GM12878 (cell line): ENCODE results near the gene ADARB1. TPM values are rescaled to one million over a fixed set of nuclear protein-coding genes. Genes with fewer than 3 reads are reported as not detected.
A peak's percentile ranks its signal among the peaks of the same experiment; 100 is the strongest.

Source experiments
- ATF2 ChIP-seq: IDR thresholded peaks from 2 replicates; pipeline ENCODE4 v1.6.1; 2012; ENCODE audit warnings: low read length, inconsistent platforms
- CREB1 ChIP-seq: IDR thresholded peaks from 2 replicates; pipeline ENCODE4 v1.6.1; 2012; ENCODE audit warnings: low read depth, mild to moderate bottlenecking, inconsistent platforms
- CREM ChIP-seq: IDR thresholded peaks from 2 replicates; pipeline ENCODE4 v1.6.1; 2014; ENCODE audit warnings: antibody characterized with exemption, low read depth
- FOS ChIP-seq: IDR thresholded peaks from 3 replicates; pipeline ENCODE4 v1.6.1; 2011; ENCODE audit warnings: borderline replicate concordance; ENCODE audit not compliant: insufficient read length; ENCODE audit errors: extremely low read depth
- FOXM1 ChIP-seq: IDR thresholded peaks from 2 replicates; pipeline ENCODE4 v1.6.1; 2012; ENCODE audit warnings: low read depth, mild to moderate bottlenecking, inconsistent platforms, low read length, moderate library complexity
- HDAC6 ChIP-seq: fragments of 200-600 bp; sonication (generic); IDR thresholded peaks from one replicate; pipeline ENCODE4 v1.8.0; 2017; ENCODE audit warnings: antibody characterized with exemption; ENCODE audit not compliant: unreplicated experiment
- HDGF ChIP-seq: fragments of 450-650 bp; IDR thresholded peaks from 2 replicates; pipeline ENCODE4 v1.6.1; 2016; ENCODE audit warnings: antibody characterized with exemption
- MEF2B ChIP-seq: fragments of 450-650 bp; IDR thresholded peaks from 2 replicates; pipeline ENCODE4 v1.6.1; 2018; ENCODE audit warnings: mild to moderate bottlenecking, moderate library complexity; ENCODE audit not compliant: partially characterized antibody, poor library complexity, severe bottlenecking
- NFYB ChIP-seq: IDR thresholded peaks from 2 replicates; pipeline ENCODE4 v1.6.1; 2011; ENCODE audit warnings: low read depth, mild to moderate bottlenecking, low read length, improper control_type of control experiment, moderate library complexity; ENCODE audit not compliant: insufficient read depth
- NR2C1 ChIP-seq: fragments of 450-650 bp; IDR thresholded peaks from 2 replicates; pipeline ENCODE4 v1.6.1; 2017; ENCODE audit warnings: antibody characterized with exemption, mild to moderate bottlenecking, moderate library complexity
- NR2F1 ChIP-seq: fragments of 450-650 bp; conservative IDR thresholded peaks from 2 replicates; pipeline ENCODE4 v1.6.1; 2017; ENCODE audit warnings: mild to moderate bottlenecking
- POU2F2 ChIP-seq: IDR thresholded peaks from 3 replicates; pipeline ENCODE4 v1.6.1; 2011; ENCODE audit warnings: low read depth, mild to moderate bottlenecking, low read length, borderline replicate concordance
- RAD51 ChIP-seq: fragments of 450-650 bp; IDR thresholded peaks from 2 replicates; pipeline ENCODE4 v1.6.1; 2016; ENCODE audit warnings: moderate library complexity, mild to moderate bottlenecking, inconsistent platforms
- SIN3A ChIP-seq: IDR thresholded peaks from 2 replicates; pipeline ENCODE4 v1.6.1; 2012; ENCODE audit warnings: low read depth, low read length, improper control_type of control experiment
- SIX5 ChIP-seq: IDR thresholded peaks from 2 replicates; pipeline ENCODE4 v1.6.1; 2011; ENCODE audit warnings: mild to moderate bottlenecking, low read depth, low read length, moderate library complexity; ENCODE audit not compliant: severe bottlenecking
- ZBED1 ChIP-seq: IDR thresholded peaks from 2 replicates; pipeline ENCODE4 v1.6.1; 2016; ENCODE audit warnings: borderline replicate concordance
- ZZZ3 ChIP-seq: IDR thresholded peaks from 2 replicates; pipeline ENCODE4 v1.6.1; 2011; ENCODE audit warnings: low read depth; ENCODE audit not compliant: control insufficient read depth, insufficient read length
- polyA plus RNA-seq, 11 experiments: library from polyadenylated mRNA; depleted of rRNA in 4 of 11; unstranded in 6 of 11; stranded (reverse) in 5 of 11; fragments of >200 nt; fragmentation: Nextera tagmentation in 4 of 11; fragmentation: Illumina TruSeq in 1 of 11; extraction: Ambion mirVana in 4 of 11; extraction: Trizol in 1 of 11; gene quantifications; 1 replicate in 1 of 11; 2 replicates in 10 of 11; pipeline versions ENCODE4 v1.2.1 to v1.2.3, GENCODE V29; 2011 to 2016; ENCODE audit warnings: inconsistent platforms in 2 of 11, missing spikeins in 2 of 11, low read depth in 1 of 11
- total RNA-seq, 4 experiments: library from RNA; depleted of rRNA in 3 of 4; stranded (reverse); fragments of >200 nt in 3 of 4; fragmentation: Illumina TruSeq in 1 of 4; extraction: Trizol in 1 of 4; gene quantifications; 2 replicates each; pipeline versions ENCODE4 v1.2.1 to v1.2.3, GENCODE V29; 2013 to 2021
- TF ChIP-seq, protein P1 (sequence below): fragments of 450-650 bp; IDR thresholded peaks from 2 replicates; pipeline ENCODE4 v1.6.1; 2017; ENCODE audit warnings: mild to moderate bottlenecking, moderate library complexity
- TF ChIP-seq, protein P2 (sequence below): fragments of 450-650 bp; IDR thresholded peaks from 2 replicates; pipeline ENCODE4 v1.6.1; 2017; ENCODE audit warnings: mild to moderate bottlenecking
- TF ChIP-seq, protein P3 (sequence below): fragments of 450-650 bp; IDR thresholded peaks from 2 replicates; pipeline ENCODE4 v1.6.1; 2016; ENCODE audit warnings: mild to moderate bottlenecking
- TF ChIP-seq, protein P4 (sequence below): fragments of 450-650 bp; IDR thresholded peaks from 2 replicates; pipeline ENCODE4 v1.6.1; 2017; ENCODE audit warnings: borderline replicate concordance

ADARB1 gene
- total and polyA plus RNA-seq, 10 of the 15 experiments (the other 5 are each of a cell fraction or from before 2014, with no cell fraction given), result 5.7 to 61.7 (median 25.3) TPM

GRCh38 chr21:45209685-45210284 is 135.4 kb downstream of the ADARB1 start (continued):
- TF ChIP-seq, protein P1, sequence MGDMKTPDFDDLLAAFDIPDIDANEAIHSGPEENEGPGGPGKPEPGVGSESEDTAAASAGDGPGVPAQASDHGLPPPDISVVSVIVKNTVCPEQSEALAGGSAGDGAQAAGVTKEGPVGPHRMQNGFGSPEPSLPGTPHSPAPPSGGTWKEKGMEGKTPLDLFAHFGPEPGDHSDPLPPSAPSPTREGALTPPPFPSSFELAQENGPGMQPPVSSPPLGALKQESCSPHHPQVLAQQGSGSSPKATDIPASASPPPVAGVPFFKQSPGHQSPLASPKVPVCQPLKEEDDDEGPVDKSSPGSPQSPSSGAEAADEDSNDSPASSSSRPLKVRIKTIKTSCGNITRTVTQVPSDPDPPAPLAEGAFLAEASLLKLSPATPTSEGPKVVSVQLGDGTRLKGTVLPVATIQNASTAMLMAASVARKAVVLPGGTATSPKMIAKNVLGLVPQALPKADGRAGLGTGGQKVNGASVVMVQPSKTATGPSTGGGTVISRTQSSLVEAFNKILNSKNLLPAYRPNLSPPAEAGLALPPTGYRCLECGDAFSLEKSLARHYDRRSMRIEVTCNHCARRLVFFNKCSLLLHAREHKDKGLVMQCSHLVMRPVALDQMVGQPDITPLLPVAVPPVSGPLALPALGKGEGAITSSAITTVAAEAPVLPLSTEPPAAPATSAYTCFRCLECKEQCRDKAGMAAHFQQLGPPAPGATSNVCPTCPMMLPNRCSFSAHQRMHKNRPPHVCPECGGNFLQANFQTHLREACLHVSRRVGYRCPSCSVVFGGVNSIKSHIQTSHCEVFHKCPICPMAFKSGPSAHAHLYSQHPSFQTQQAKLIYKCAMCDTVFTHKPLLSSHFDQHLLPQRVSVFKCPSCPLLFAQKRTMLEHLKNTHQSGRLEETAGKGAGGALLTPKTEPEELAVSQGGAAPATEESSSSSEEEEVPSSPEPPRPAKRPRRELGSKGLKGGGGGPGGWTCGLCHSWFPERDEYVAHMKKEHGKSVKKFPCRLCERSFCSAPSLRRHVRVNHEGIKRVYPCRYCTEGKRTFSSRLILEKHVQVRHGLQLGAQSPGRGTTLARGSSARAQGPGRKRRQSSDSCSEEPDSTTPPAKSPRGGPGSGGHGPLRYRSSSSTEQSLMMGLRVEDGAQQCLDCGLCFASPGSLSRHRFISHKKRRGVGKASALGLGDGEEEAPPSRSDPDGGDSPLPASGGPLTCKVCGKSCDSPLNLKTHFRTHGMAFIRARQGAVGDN, result 0 out of 2 replicates have a peak, but pooled peaks have one; percentile 10
- TF ChIP-seq, protein P2, sequence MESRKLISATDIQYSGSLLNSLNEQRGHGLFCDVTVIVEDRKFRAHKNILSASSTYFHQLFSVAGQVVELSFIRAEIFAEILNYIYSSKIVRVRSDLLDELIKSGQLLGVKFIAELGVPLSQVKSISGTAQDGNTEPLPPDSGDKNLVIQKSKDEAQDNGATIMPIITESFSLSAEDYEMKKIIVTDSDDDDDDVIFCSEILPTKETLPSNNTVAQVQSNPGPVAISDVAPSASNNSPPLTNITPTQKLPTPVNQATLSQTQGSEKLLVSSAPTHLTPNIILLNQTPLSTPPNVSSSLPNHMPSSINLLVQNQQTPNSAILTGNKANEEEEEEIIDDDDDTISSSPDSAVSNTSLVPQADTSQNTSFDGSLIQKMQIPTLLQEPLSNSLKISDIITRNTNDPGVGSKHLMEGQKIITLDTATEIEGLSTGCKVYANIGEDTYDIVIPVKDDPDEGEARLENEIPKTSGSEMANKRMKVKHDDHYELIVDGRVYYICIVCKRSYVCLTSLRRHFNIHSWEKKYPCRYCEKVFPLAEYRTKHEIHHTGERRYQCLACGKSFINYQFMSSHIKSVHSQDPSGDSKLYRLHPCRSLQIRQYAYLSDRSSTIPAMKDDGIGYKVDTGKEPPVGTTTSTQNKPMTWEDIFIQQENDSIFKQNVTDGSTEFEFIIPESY, result no peak
- TF ChIP-seq FOS (no peak), ATF2 (peak; percentile 32; the same call in 1 of the 2 replicates), NR2C1 (no peak), CREB1 (0 out of 2 replicates have a peak, but pooled peaks have one; percentile 26), ZZZ3 (no peak), RAD51 (no peak), ZBED1 (no peak), HDGF (no peak), NR2F1 (no peak), FOXM1 (0 out of 2 replicates have a peak, but pooled peaks have one; percentile 33), CREM (peak; percentile 68), MEF2B (peak; percentile 54), POU2F2 (peak; percentile 38; the same call in 1 of the 3 replicates), HDAC6 (no peak), SIN3A (no peak), NFYB (no peak), SIX5 (no peak)
- TF ChIP-seq, protein P3, sequence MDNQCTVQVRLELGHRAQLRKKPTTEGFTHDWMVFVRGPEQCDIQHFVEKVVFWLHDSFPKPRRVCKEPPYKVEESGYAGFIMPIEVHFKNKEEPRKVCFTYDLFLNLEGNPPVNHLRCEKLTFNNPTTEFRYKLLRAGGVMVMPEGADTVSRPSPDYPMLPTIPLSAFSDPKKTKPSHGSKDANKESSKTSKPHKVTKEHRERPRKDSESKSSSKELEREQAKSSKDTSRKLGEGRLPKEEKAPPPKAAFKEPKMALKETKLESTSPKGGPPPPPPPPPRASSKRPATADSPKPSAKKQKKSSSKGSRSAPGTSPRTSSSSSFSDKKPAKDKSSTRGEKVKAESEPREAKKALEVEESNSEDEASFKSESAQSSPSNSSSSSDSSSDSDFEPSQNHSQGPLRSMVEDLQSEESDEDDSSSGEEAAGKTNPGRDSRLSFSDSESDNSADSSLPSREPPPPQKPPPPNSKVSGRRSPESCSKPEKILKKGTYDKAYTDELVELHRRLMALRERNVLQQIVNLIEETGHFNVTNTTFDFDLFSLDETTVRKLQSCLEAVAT, result no peak
- TF ChIP-seq, protein P4, sequence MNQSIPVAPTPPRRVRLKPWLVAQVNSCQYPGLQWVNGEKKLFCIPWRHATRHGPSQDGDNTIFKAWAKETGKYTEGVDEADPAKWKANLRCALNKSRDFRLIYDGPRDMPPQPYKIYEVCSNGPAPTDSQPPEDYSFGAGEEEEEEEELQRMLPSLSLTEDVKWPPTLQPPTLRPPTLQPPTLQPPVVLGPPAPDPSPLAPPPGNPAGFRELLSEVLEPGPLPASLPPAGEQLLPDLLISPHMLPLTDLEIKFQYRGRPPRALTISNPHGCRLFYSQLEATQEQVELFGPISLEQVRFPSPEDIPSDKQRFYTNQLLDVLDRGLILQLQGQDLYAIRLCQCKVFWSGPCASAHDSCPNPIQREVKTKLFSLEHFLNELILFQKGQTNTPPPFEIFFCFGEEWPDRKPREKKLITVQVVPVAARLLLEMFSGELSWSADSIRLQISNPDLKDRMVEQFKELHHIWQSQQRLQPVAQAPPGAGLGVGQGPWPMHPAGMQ, result no peak
